PC-9 (cell line): ENCODE measurements around the gene PACRG.

ENCODE experiments used
- EZH2 ChIP-seq: fragments of 200-600 bp; sonication (generic); IDR thresholded peaks from 2 replicates; pipeline ENCODE4 v1.8.0; 2017; ENCODE audit warnings: antibody characterized with exemption, low read depth
- TF ChIP-seq, protein P1 (sequence below): fragments of 200-600 bp; sonication (generic); conservative IDR thresholded peaks from 2 replicates; pipeline ENCODE4 v1.6.1; 2017; ENCODE audit warnings: mixed run types, antibody characterized with exemption, mild to moderate bottlenecking, moderate library complexity

DNA sequence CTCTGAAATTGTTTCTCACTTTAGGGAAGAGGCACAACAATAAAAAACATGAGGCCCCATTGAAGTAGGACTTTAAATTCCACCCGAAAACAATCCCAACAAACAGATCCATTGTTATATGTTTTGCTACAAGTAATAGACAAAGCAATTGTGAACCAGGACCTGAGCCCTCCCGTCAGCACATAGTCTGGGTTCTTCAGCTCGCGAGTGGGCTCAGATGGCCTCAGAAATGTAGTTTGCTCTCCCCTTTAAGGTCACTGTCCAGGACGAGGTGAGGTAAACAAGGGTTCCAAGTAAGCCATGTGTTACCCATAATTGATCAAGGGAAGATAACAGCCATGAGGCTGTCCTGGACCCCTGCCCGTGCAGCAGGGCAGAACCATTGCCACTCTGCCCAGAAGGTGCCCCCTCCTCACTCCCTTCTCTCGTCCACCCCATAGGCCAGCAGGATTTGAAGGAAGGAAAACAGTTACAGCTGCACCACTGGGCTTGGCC lies 526.6 kb downstream of the PACRG start:
- TF ChIP-seq, protein P1, sequence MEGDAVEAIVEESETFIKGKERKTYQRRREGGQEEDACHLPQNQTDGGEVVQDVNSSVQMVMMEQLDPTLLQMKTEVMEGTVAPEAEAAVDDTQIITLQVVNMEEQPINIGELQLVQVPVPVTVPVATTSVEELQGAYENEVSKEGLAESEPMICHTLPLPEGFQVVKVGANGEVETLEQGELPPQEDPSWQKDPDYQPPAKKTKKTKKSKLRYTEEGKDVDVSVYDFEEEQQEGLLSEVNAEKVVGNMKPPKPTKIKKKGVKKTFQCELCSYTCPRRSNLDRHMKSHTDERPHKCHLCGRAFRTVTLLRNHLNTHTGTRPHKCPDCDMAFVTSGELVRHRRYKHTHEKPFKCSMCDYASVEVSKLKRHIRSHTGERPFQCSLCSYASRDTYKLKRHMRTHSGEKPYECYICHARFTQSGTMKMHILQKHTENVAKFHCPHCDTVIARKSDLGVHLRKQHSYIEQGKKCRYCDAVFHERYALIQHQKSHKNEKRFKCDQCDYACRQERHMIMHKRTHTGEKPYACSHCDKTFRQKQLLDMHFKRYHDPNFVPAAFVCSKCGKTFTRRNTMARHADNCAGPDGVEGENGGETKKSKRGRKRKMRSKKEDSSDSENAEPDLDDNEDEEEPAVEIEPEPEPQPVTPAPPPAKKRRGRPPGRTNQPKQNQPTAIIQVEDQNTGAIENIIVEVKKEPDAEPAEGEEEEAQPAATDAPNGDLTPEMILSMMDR, result no peak
- TF ChIP-seq EZH2, result no peak
